B cell (primary cell): Measurements from ENCODE around the gene CD80. TPM values are rescaled to one million over a fixed set of nuclear protein-coding genes. Genes with fewer than 3 reads are reported as not detected.

Source experiments
- ATAC-seq: fragments of 200-7000 bp; cut with Tn5 transposase; one replicate; pipeline ENCODE4 v1.10.0; 2021; ENCODE audit warnings: low read depth, mild to moderate bottlenecking, moderate number of reproducible peaks, moderate library complexity
- CTCF ChIA-PET: fragments of 350-600 bp; sonication (Branson Sonifier 250); formaldehyde crosslinking; loops from one replicate; lab custom pipeline; 2021; ENCODE audit warnings: antibody characterized with exemption, inconsistent platforms; lab: Charles Lee
- POLR2A ChIA-PET: fragments of 350-600 bp; sonication (Branson Sonifier 250); formaldehyde crosslinking; loops from one replicate; lab custom pipeline; 2021; ENCODE audit warnings: antibody characterized with exemption; lab: Charles Lee
- DNase-seq: peaks from one replicate; pipeline ENCODE4 v3.0.0; 2013
- H2AFZ ChIP-seq: 2 replicates; pipeline ENCODE4 v1.6.1; 2012; ENCODE audit warnings: mild to moderate bottlenecking, low read depth, low read length; ENCODE audit not compliant: insufficient read depth, poor library complexity, severe bottlenecking
- H3K27ac ChIP-seq, 2 donors: 1 replicate in 1 of 2; 2 replicates in 1 of 2; pipeline ENCODE4 v1.5.1; 2012 to 2013; ENCODE audit warnings: low read length in 2 of 2, mild to moderate bottlenecking in 2 of 2, moderate library complexity in 1 of 2
- H3K27me3 ChIP-seq, 4 experiments: fragments of 200-600 bp in 1 of 4; sonication (generic) in 1 of 4; replicated peaks in 1 of 4; 1 replicate in 2 of 4; 2 replicates in 2 of 4; pipeline versions ENCODE4 v1.6.1 to v1.7.0; 2013 to 2016; ENCODE audit warnings: low read length in 3 of 4, mild to moderate bottlenecking in 2 of 4, mixed read lengths in 1 of 4, moderate library complexity in 1 of 4; ENCODE audit not compliant: insufficient read depth in 4 of 4, control insufficient read depth in 3 of 4; ENCODE audit errors: control extremely low read depth in 1 of 4
- H3K36me3 ChIP-seq, 2 experiments: replicated peaks in 1 of 2; 1 replicate in 1 of 2; 2 replicates in 1 of 2; pipeline versions ENCODE4 v1.6.1 to v1.7.1; 2013; ENCODE audit warnings: low read length in 1 of 2; ENCODE audit not compliant: insufficient read depth in 2 of 2, control insufficient read depth in 1 of 2; ENCODE audit errors: control extremely low read depth in 1 of 2, extremely low read depth in 1 of 2
- H3K4me1 ChIP-seq, 2 donors: fragments of 200-600 bp in 1 of 2; sonication (generic) in 1 of 2; 1 replicate in 1 of 2; 2 replicates in 1 of 2; pipeline versions ENCODE4 v1.5.1 to v1.6.1; 2013 to 2017; ENCODE audit warnings: low read length in 2 of 2; ENCODE audit not compliant: control insufficient read depth in 2 of 2, insufficient read depth in 2 of 2
- H3K4me2 ChIP-seq: replicated peaks from 2 replicates; pipeline ENCODE3; 2012; ENCODE audit warnings: mild to moderate bottlenecking, low read depth, low read length; ENCODE audit not compliant: poor library complexity, severe bottlenecking
- H3K4me3 ChIP-seq, 5 experiments: fragments of 200-600 bp in 1 of 5; sonication (generic) in 1 of 5; 1 replicate in 3 of 5; 2 replicates in 2 of 5; pipeline versions ENCODE4 v1.5.1 to v1.7.0; 2011 to 2016; ENCODE audit warnings: low read length in 4 of 5, mild to moderate bottlenecking in 4 of 5, low read depth in 2 of 5, control low read depth in 1 of 5, moderate library complexity in 1 of 5; ENCODE audit not compliant: insufficient read depth in 1 of 5; ENCODE audit errors: control extremely low read depth in 1 of 5, extremely low read depth in 1 of 5
- H3K79me2 ChIP-seq: fragments of 200-600 bp; sonication (generic); one replicate; pipeline ENCODE4 v1.6.0; 2016; ENCODE audit warnings: low read length; ENCODE audit not compliant: control insufficient read depth, insufficient read depth
- H3K9ac ChIP-seq: fragments of 200-600 bp; sonication (generic); 2 replicates; pipeline ENCODE4 v1.6.1; 2017; ENCODE audit warnings: mild to moderate bottlenecking, low read length, moderate library complexity
- H3K9me3 ChIP-seq, 3 donors: one replicate each; pipeline versions ENCODE4 v1.6.1 to v1.7.1; 2013; ENCODE audit warnings: low read length in 2 of 3; ENCODE audit not compliant: control insufficient read depth in 2 of 3, insufficient read depth in 1 of 3; ENCODE audit errors: control extremely low read depth in 1 of 3
- H4K20me1 ChIP-seq: 2 replicates; pipeline ENCODE4 v1.6.0; 2012; ENCODE audit warnings: mild to moderate bottlenecking, low read length; ENCODE audit not compliant: insufficient read depth, control insufficient read depth, poor library complexity, severe bottlenecking
- H3K27ac Mint-ChIP-seq: one replicate; pipeline ENCODE4 v1.8.0; 2021; ENCODE audit warnings: mixed read lengths
- H3K27me3 Mint-ChIP-seq: one replicate; pipeline ENCODE4 v1.8.0; 2021; ENCODE audit warnings: mixed read lengths
- H3K4me1 Mint-ChIP-seq: one replicate; pipeline ENCODE4 v1.8.0; 2021; ENCODE audit warnings: mixed read lengths
- H3K4me3 Mint-ChIP-seq: one replicate; pipeline ENCODE4 v1.8.0; 2021; ENCODE audit warnings: mixed read lengths
- H3K9me3 Mint-ChIP-seq: one replicate; pipeline ENCODE4 v1.8.0; 2022; ENCODE audit warnings: mixed read lengths; ENCODE audit not compliant: insufficient read depth
- CTCF ChIP-seq: fragments of 200-600 bp; IDR thresholded peaks from one replicate; pipeline ENCODE4 v1.8.0; 2022; ENCODE audit warnings: antibody characterized with exemption, mild to moderate bottlenecking
- EZH2 ChIP-seq: IDR thresholded peaks from 2 replicates; pipeline ENCODE4 v1.6.1; 2012; ENCODE audit warnings: borderline replicate concordance, low read depth, mild to moderate bottlenecking, moderate library complexity, low read length; ENCODE audit not compliant: insufficient read depth, poor library complexity, severe bottlenecking
- WGBS: methylation state at CpG from one replicate; pipeline ENCODE4 v1.1.5; 2013; ENCODE audit warnings: missing lambda C conversion rate; ENCODE audit not compliant: insufficient coverage; 5-methylcytosine and 5-hydroxymethylcytosine counted together
- intact Hi-C: fragments of 100-400 bp; cut with micrococcal nuclease; formaldehyde crosslinking; loops from one replicate; pipeline ENCODE4 v1.10.0; 2022
- polyA plus RNA-seq: library from polyadenylated mRNA; depleted of rRNA; stranded (reverse); fragments of >200 nt; gene quantifications from 2 replicates; pipeline ENCODE4 v1.2.3, GENCODE V29; 2012
- total RNA-seq, 2 donors: library from RNA; stranded (reverse); fragments of 120-200 nt in 1 of 2; gene quantifications; 1 replicate in 1 of 2; 2 replicates in 1 of 2; pipeline versions ENCODE4 v1.2.3 to v1.2.4, GENCODE V29; 2013 to 2022

CD80 gene
- total and polyA plus RNA-seq, 2 donors (not counting 1 experiment from before 2014, with no cell fraction given) = 15.0 to 26.5 TPM

GRCh38 chr3:119558626-119559317, 642 bp downstream of the CD80 start:
- intact Hi-C loops = loop anchor here (1.0 to 10.0 kb wide), 10 partner anchors 7 to 536 kb away; partner anchors contain the start of genes GSK3B, PLA1A, TIMMDC1 and TMEM39A
- CTCF ChIA-PET = interaction anchor here (0.9 to 3.7 kb wide), 13 partner anchors 9 to 283 kb away, joined by 3 to 16 read pairs (median 4); partner anchors contain the start of gene TIMMDC1

More at GRCh38 chr3:119558626-119559317, 642 bp downstream of the CD80 start:
- ATAC-seq (no peak), DNase-seq (no peak)
- Mint-ChIP-seq H3K9me3 (no peaks in the 10 kb centered on the region), H3K4me3 (peak overlapping the region; percentile 75), H3K27ac (peak overlapping the region; percentile 91), H3K27me3 (no peaks in the 10 kb centered on the region), H3K4me1 (peaks cover 84% of the 10 kb centered on the region)
- Histone ChIP-seq H3K79me2 (peaks cover 29% of the 10 kb centered on the region), H3K4me3 (peak overlapping the region in 4 of 5 experiments; percentile 42 to 71 (median 60)), H3K4me2 (peak overlapping the region; percentile 70), H3K36me3 (no peaks in the 10 kb centered on the region), H3K4me1 (peaks cover 52 to 79% of the 10 kb centered on the region in 2 donors), H3K9ac (peak overlapping the region; percentile 76), H2AFZ (peak overlapping the region; percentile 66), H3K27me3 (no peaks in the 10 kb centered on the region), H3K27ac (peak overlapping the region; percentile 71 to 92), H4K20me1 (no peaks in the 10 kb centered on the region), H3K9me3 (no peaks in the 10 kb centered on the region)
- POLR2A ChIA-PET = interaction anchor here (0.6 to 1.3 kb wide), 4 partner anchors 20 to 95 kb away, joined by 3 to 14 read pairs (median 6); partner anchors contain the start of gene TMEM39A
- TF ChIP-seq CTCF (no peak), EZH2 (no peak)
- 80% methylated on average over 1 of the region's 9 CpGs for WGBS
